NB4 (cell line): Measurements from ENCODE around the gene MCRIP1.

Experiments
- MYC ChIP-seq: IDR thresholded peaks from 2 replicates; pipeline ENCODE4 v1.6.1; 2011; ENCODE audit warnings: low read depth, low read length
- POLR2A ChIP-seq: IDR thresholded peaks from 2 replicates; pipeline ENCODE4 v1.6.1; 2011; ENCODE audit warnings: mild to moderate bottlenecking; ENCODE audit not compliant: insufficient read length; ENCODE audit errors: extremely low read depth
- TF ChIP-seq, protein P1 (sequence below): IDR thresholded peaks from one replicate; pipeline ENCODE4 v1.5.1; 2012; ENCODE audit warnings: low read depth, low read length
- TF ChIP-seq, protein P2 (sequence below): IDR thresholded peaks from 2 replicates; pipeline ENCODE4 v1.6.1; 2011; ENCODE audit warnings: low read depth, low read length

- TF ChIP-seq, protein P1, sequence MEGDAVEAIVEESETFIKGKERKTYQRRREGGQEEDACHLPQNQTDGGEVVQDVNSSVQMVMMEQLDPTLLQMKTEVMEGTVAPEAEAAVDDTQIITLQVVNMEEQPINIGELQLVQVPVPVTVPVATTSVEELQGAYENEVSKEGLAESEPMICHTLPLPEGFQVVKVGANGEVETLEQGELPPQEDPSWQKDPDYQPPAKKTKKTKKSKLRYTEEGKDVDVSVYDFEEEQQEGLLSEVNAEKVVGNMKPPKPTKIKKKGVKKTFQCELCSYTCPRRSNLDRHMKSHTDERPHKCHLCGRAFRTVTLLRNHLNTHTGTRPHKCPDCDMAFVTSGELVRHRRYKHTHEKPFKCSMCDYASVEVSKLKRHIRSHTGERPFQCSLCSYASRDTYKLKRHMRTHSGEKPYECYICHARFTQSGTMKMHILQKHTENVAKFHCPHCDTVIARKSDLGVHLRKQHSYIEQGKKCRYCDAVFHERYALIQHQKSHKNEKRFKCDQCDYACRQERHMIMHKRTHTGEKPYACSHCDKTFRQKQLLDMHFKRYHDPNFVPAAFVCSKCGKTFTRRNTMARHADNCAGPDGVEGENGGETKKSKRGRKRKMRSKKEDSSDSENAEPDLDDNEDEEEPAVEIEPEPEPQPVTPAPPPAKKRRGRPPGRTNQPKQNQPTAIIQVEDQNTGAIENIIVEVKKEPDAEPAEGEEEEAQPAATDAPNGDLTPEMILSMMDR = no peak
- TF ChIP-seq POLR2A (no peak), MYC (no peak)
- TF ChIP-seq, protein P2, sequence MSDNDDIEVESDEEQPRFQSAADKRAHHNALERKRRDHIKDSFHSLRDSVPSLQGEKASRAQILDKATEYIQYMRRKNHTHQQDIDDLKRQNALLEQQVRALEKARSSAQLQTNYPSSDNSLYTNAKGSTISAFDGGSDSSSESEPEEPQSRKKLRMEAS = no peak
Measured at GRCh38 chr17:81810892-81811704, 22.0 kb downstream of the MCRIP1 start.
